Anterior cingulate cortex (tissue), 58 donors: ENCODE measurements around the gene WDR59.

Experiments
- DNase-seq, 58 donors: peaks; one replicate each; lab custom pipeline; 2025; lab: John Stamatoyannopoulos, UW

Gene WDR59

DNA sequence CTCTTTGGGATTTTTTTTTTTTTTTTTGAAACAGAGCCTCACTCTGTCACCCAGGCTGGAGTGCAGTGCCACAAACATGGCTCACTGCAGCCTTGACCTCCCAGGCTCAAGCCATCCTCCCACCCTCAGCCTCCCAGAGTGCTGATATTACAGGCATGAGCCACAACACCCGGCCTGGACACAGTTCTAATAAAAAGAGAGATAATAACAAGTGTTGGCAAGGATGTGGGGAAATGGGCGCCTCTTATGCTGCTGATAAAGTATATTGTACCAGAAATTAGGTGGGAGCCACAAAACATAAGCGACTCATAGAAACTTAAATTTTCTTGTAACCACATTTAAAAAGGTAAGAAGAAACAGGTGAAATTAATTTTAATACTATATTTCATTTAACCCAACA lies 159.9 kb downstream of the WDR59 start:
- no peak for DNase-seq
